Keratinocyte (primary cell): Measurements from ENCODE around the gene PRG3. TPM values are rescaled to one million over a fixed set of nuclear protein-coding genes. Genes with fewer than 3 reads are reported as not detected.

Experiments used
- DNase-seq: peaks from one replicate; pipeline ENCODE4 v3.0.0-alpha.2; 2011; ENCODE audit warnings: low read depth, missing footprints, low spot score
- FAIRE-seq: peaks from 2 replicates; lab custom pipeline; 2011; peaks lifted over from hg19 to GRCh38; lab: Jason Lieb, UNC
- H2AFZ ChIP-seq: 2 replicates; pipeline ENCODE4 v1.6.0; 2012; ENCODE audit warnings: low read length, control low read depth, inconsistent platforms; ENCODE audit not compliant: control insufficient read depth
- H3K27ac ChIP-seq: 2 replicates; pipeline ENCODE4 v1.5.1; 2011; ENCODE audit warnings: low read length; ENCODE audit not compliant: control insufficient read depth, insufficient read depth
- H3K27me3 ChIP-seq: 3 replicates; pipeline ENCODE4 v1.6.0; 2011; ENCODE audit warnings: low read length; ENCODE audit not compliant: control insufficient read depth, insufficient read depth; ENCODE audit errors: extremely low read depth
- H3K36me3 ChIP-seq, 2 experiments: 2 replicates in 1 of 2; 3 replicates in 1 of 2; pipeline ENCODE4 v1.5.1; 2011; ENCODE audit warnings: low read length in 2 of 2, mild to moderate bottlenecking in 1 of 2; ENCODE audit not compliant: control insufficient read depth in 2 of 2, insufficient read depth in 2 of 2; ENCODE audit errors: extremely low read depth in 1 of 2
- H3K4me1 ChIP-seq: 3 replicates; pipeline ENCODE4 v1.5.1; 2011; ENCODE audit warnings: low read length; ENCODE audit not compliant: control insufficient read depth, insufficient read depth; ENCODE audit errors: extremely low read depth
- H3K4me2 ChIP-seq: 3 replicates; pipeline ENCODE4 v1.6.0; 2011; ENCODE audit warnings: low read depth, low read length; ENCODE audit not compliant: control insufficient read depth, insufficient read depth; ENCODE audit errors: extremely low read depth
- H3K4me3 ChIP-seq, 3 experiments: fragments of 200-600 bp in 1 of 3; sonication (generic) in 1 of 3; 2 replicates in 2 of 3; 3 replicates in 1 of 3; pipeline ENCODE4 v1.5.1; 2011 to 2016; ENCODE audit warnings: low read length in 3 of 3, mild to moderate bottlenecking in 3 of 3, control low read depth in 2 of 3, inconsistent platforms in 1 of 3, low read depth in 1 of 3, mixed read lengths in 1 of 3, mixed run types in 1 of 3, moderate library complexity in 1 of 3; ENCODE audit not compliant: control insufficient read depth in 2 of 3, insufficient read depth in 2 of 3; ENCODE audit errors: extremely low read depth in 1 of 3
- H3K79me2 ChIP-seq: 2 replicates; pipeline ENCODE4 v1.6.0; 2012; ENCODE audit warnings: low read length; ENCODE audit not compliant: control insufficient read depth, insufficient read depth
- H3K9ac ChIP-seq: 3 replicates; pipeline ENCODE4 v1.6.0; 2011; ENCODE audit warnings: low read length; ENCODE audit not compliant: control insufficient read depth, insufficient read depth; ENCODE audit errors: extremely low read depth
- H3K9me1 ChIP-seq: 3 replicates; pipeline ENCODE4 v1.6.0; 2011; ENCODE audit warnings: low read length; ENCODE audit not compliant: control insufficient read depth, insufficient read depth; ENCODE audit errors: extremely low read depth
- H3K9me3 ChIP-seq: 2 replicates; pipeline ENCODE4 v1.5.1; 2012; ENCODE audit warnings: low read depth, low read length; ENCODE audit not compliant: control insufficient read depth
- H4K20me1 ChIP-seq: 3 replicates; pipeline ENCODE4 v1.6.0; 2011; ENCODE audit warnings: low read length; ENCODE audit not compliant: control insufficient read depth, insufficient read depth; ENCODE audit errors: extremely low read depth
- EZH2 ChIP-seq: IDR thresholded peaks from one replicate; pipeline ENCODE4 v1.6.1; 2012; ENCODE audit warnings: inconsistent platforms, mild to moderate bottlenecking, low read length, moderate library complexity
- dilution Hi-C: fragments of 300-500 bp; cut with MboI; formaldehyde crosslinking; loops from one replicate; pipeline ENCODE4 v1.7.0; 2020; ENCODE audit warnings: low sequenced_read_pairs; ENCODE audit not compliant: extremely low pct_ligation_motif_present
- polyA plus RNA-seq, 5 experiments: library from polyadenylated mRNA; depleted of rRNA in 3 of 5; stranded (reverse) in 3 of 5; stranded (forward) in 1 of 5; unstranded in 1 of 5; fragments of >200 nt; gene quantifications; 1 replicate in 1 of 5; 2 replicates in 3 of 5; 3 replicates in 1 of 5; pipeline versions ENCODE4 v1.2.1 to v1.2.3, GENCODE V29; 2011 to 2012; ENCODE audit warnings: missing spikeins in 2 of 5, low read depth in 1 of 5, low replicate concordance in 1 of 5
- TF ChIP-seq, protein P1 (sequence below), 3 experiments: IDR thresholded peaks in 1 of 3; conservative IDR thresholded peaks in 1 of 3; optimal IDR thresholded peaks in 1 of 3; 2 replicates in 2 of 3; 3 replicates in 1 of 3; pipeline versions ENCODE3 to v1.5.1; 2011; ENCODE audit warnings: low read length in 3 of 3, mild to moderate bottlenecking in 3 of 3, moderate library complexity in 2 of 3, control low read depth in 1 of 3, inconsistent platforms in 1 of 3; ENCODE audit not compliant: insufficient read depth in 2 of 3; ENCODE audit errors: extremely low read depth in 1 of 3

The PRG3 gene
- polyA plus RNA-seq, 1 donor (not counting 4 experiments of a cell fraction or from before 2014, with no cell fraction given): not detected

- Histone ChIP-seq H3K4me3 (no peak overlapping the region), H2AFZ (no peak overlapping the region), H3K27me3 (peaks cover 3% of the 10 kb centered on the region), H3K9ac (no peak overlapping the region), H4K20me1 (no peaks in the 10 kb centered on the region), H3K36me3 (no peaks in the 10 kb centered on the region), H3K4me2 (no peak overlapping the region), H3K9me1 (no peaks in the 10 kb centered on the region), H3K9me3 (no peaks in the 10 kb centered on the region), H3K79me2 (peaks cover 4% of the 10 kb centered on the region), H3K27ac (no peak overlapping the region), H3K4me1 (peaks cover 4% of the 10 kb centered on the region)
- no peak for TF ChIP-seq EZH2
- TF ChIP-seq, protein P1, sequence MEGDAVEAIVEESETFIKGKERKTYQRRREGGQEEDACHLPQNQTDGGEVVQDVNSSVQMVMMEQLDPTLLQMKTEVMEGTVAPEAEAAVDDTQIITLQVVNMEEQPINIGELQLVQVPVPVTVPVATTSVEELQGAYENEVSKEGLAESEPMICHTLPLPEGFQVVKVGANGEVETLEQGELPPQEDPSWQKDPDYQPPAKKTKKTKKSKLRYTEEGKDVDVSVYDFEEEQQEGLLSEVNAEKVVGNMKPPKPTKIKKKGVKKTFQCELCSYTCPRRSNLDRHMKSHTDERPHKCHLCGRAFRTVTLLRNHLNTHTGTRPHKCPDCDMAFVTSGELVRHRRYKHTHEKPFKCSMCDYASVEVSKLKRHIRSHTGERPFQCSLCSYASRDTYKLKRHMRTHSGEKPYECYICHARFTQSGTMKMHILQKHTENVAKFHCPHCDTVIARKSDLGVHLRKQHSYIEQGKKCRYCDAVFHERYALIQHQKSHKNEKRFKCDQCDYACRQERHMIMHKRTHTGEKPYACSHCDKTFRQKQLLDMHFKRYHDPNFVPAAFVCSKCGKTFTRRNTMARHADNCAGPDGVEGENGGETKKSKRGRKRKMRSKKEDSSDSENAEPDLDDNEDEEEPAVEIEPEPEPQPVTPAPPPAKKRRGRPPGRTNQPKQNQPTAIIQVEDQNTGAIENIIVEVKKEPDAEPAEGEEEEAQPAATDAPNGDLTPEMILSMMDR (optimal IDR thresholded peaks at IDR 0.05 in 1 of 3, IDR thresholded peaks at IDR 0.05 in 1 of 3, conservative IDR thresholded peaks at IDR 0.05 in 1 of 3; ENCODE audit: extremely low read depth in 1 of 3, insufficient read depth in 2 of 3, low read length in 3 of 3): peak in 2 of 3 experiments; percentile 34 to 80
- no peak for DNase-seq
- FAIRE-seq: peak; percentile 48
- dilution Hi-C loops: no loop called here
Observed at GRCh38 chr11:57340039-57340615, 40.8 kb downstream of the PRG3 start.

GRCh38 chr11:57339328-57339727 is 41.6 kb downstream of the PRG3 start:
- no peaks in the 10 kb centered on the region for H3K9me1 ChIP-seq
- H3K4me1 ChIP-seq: peaks cover 12% of the 10 kb centered on the region
- no peak for DNase-seq
- peaks cover 3% of the 10 kb centered on the region for H3K27me3 ChIP-seq
- dilution Hi-C loops: no loop called here
- no peaks in the 10 kb centered on the region for H3K9me3 ChIP-seq
- H4K20me1 ChIP-seq: no peaks in the 10 kb centered on the region
- no peak for FAIRE-seq
- no peak overlapping the region for H3K4me3 ChIP-seq
- H3K9ac ChIP-seq: no peak overlapping the region
- peaks cover 12% of the 10 kb centered on the region for H3K79me2 ChIP-seq
- TF ChIP-seq, protein P1 (optimal IDR thresholded peaks at IDR 0.05 in 1 of 3, IDR thresholded peaks at IDR 0.05 in 1 of 3, conservative IDR thresholded peaks at IDR 0.05 in 1 of 3; ENCODE audit: extremely low read depth in 1 of 3, insufficient read depth in 2 of 3, low read length in 3 of 3): no peak
- no peak for TF ChIP-seq EZH2
- H2AFZ ChIP-seq: no peak overlapping the region
- H3K36me3 ChIP-seq: peaks cover 0 to 3% of the 10 kb centered on the region in 2 experiments
- H3K27ac ChIP-seq: no peak overlapping the region
- H3K4me2 ChIP-seq: no peak overlapping the region
